Measurements from ENCODE around the gene GXYLT2. TPM values are rescaled to one million over a fixed set of nuclear protein-coding genes. Genes with fewer than 3 reads are reported as not detected.

GXYLT2 gene
- total RNA-seq, 4 donors from 2014 or later, result 16.2 to 23.6 (median 19.6) TPM

- H3K4me3 ChIP-seq (replicated peaks in 1 of 3), result no peak overlapping the region
- WGBS, 2 donors, result 41 to 49% methylated on average over 6 of the region's 6 CpGs
- H3K4me1 ChIP-seq, result peaks cover 0 to 10% of the 10 kb centered on the region in 2 donors
- no peaks in the 10 kb centered on the region for H3K27me3 ChIP-seq
- no peaks in the 10 kb centered on the region for H3K9me3 ChIP-seq
- intact Hi-C loops (cut with DNase I), result no loop called here
- no peak for DNase-seq
- TF ChIP-seq POLR2A (IDR thresholded peaks at IDR 0.05) (no peak), CTCF (IDR thresholded peaks at IDR 0.05) (no peak)
- H3K36me3 ChIP-seq, result no peaks in the 10 kb centered on the region
- peak overlapping the region in 1 of 3 donors; percentile 60 for H3K27ac ChIP-seq
These were observed 63.4 kb downstream of the GXYLT2 start for GRCh38 chr3:72951259-72951722.

GRCh38 chr3:72953325-72953956 is 65.6 kb downstream of the GXYLT2 start:
- H3K36me3 ChIP-seq, result no peaks in the 10 kb centered on the region
- no peaks in the 10 kb centered on the region for H3K27me3 ChIP-seq
- intact Hi-C loops (cut with DNase I), result no loop called here
- no peak for TF ChIP-seq CTCF (IDR thresholded peaks at IDR 0.05)
- no peak for TF ChIP-seq POLR2A (IDR thresholded peaks at IDR 0.05)
- peaks cover 0 to 15% of the 10 kb centered on the region in 2 donors for H3K4me1 ChIP-seq
- no peak for DNase-seq
- H3K4me3 ChIP-seq (replicated peaks in 1 of 3), result no peak overlapping the region
- WGBS, 2 donors, result 88 to 99% methylated on average over 7 of the region's 7 CpGs
- no peaks in the 10 kb centered on the region for H3K9me3 ChIP-seq
- no peak overlapping the region for H3K27ac ChIP-seq

GRCh38 chr3:72957297-72957696 is 69.5 kb downstream of the GXYLT2 start:
- Histone ChIP-seq H3K9me3 (no peaks in the 10 kb centered on the region), H3K4me3 (replicated peaks in 1 of 3) (no peak overlapping the region), H3K27me3 (no peaks in the 10 kb centered on the region), H3K36me3 (no peaks in the 10 kb centered on the region), H3K4me1 (peaks cover 0 to 16% of the 10 kb centered on the region in 2 donors), H3K27ac (no peak overlapping the region)
- intact Hi-C loops (cut with DNase I), result no loop called here
- DNase-seq, result no peak
- 85 to 86% methylated on average over 8 of the region's 8 CpGs for WGBS, 2 donors
- TF ChIP-seq POLR2A (IDR thresholded peaks at IDR 0.05), result no peak
- TF ChIP-seq CTCF (IDR thresholded peaks at IDR 0.05), result no peak

GRCh38 chr3:72959336-72959735 is 71.5 kb downstream of the GXYLT2 start:
- TF ChIP-seq CTCF (IDR thresholded peaks at IDR 0.05) (no peak), POLR2A (IDR thresholded peaks at IDR 0.05) (no peak)
- WGBS, 2 donors, result 95 to 99% methylated on average over 5 of the region's 5 CpGs
- Histone ChIP-seq H3K27ac (peak overlapping the region in 1 of 3 donors; percentile 5), H3K4me1 (peaks cover 0 to 21% of the 10 kb centered on the region in 2 donors), H3K27me3 (no peaks in the 10 kb centered on the region), H3K4me3 (replicated peaks in 1 of 3) (no peak overlapping the region), H3K9me3 (no peaks in the 10 kb centered on the region), H3K36me3 (no peaks in the 10 kb centered on the region)
- no peak for DNase-seq
- intact Hi-C loops (cut with DNase I), result no loop called here

- TF ChIP-seq CTCF (IDR thresholded peaks at IDR 0.05) (no peak), POLR2A (IDR thresholded peaks at IDR 0.05) (no peak)
- peak; percentile 83 to 85 for DNase-seq
- no peaks in the 10 kb centered on the region for H3K27me3 ChIP-seq
- H3K27ac ChIP-seq, result peak overlapping the region; percentile 14 to 56 (median 35)
- peaks cover 0 to 24% of the 10 kb centered on the region in 2 donors for H3K4me1 ChIP-seq
- H3K9me3 ChIP-seq, result no peaks in the 10 kb centered on the region
- no peak overlapping the region for H3K4me3 ChIP-seq (replicated peaks in 1 of 3)
- WGBS, 2 donors, result 56 to 57% methylated on average over 7 of the region's 7 CpGs
- no peaks in the 10 kb centered on the region for H3K36me3 ChIP-seq
- intact Hi-C loops (cut with DNase I), result no loop called here
These were observed 73.1 kb downstream of the GXYLT2 start for GRCh38 chr3:72960812-72961518.

Data from thyroid gland (tissue), 4 donors.